Activated naive CD4-positive, alpha-beta T cell treated with anti-CD3 and anti-CD28 coated beads, Interleukin-2, amount 50 U/mL, for 16 hours (primary cell): ENCODE measurements around the gene XRCC1.
"Not testable (repeated sequence)": the region's sequence is repeated elsewhere in the genome, so short reads cannot be mapped to it uniquely, and the experiment has no call there.

Experiments
- DNase-seq: peaks from one replicate; pipeline ENCODE4 v3.0.0-alpha.2; 2020

Gene XRCC1

DNA sequence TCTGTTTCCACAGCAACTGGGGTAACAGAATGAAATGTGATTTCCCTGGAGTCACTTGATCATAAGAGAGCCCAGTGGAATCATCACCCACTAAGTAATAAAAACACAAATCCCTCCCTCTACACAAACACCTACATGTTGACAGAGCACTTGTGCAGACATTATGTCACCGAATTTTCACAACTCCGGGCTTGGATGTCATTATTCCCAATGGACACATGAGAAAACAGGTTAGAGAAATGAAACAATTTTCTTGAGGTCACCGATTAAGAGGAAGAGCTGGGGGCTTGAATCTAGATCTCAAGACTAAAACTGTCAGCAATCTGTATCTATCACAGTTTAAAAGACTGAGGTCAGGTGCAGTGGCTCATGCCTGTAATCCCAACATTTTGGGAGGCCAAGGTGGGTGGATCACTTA, 3.1 kb downstream of the XRCC1 start:
- DNase-seq: no peak

DNA sequence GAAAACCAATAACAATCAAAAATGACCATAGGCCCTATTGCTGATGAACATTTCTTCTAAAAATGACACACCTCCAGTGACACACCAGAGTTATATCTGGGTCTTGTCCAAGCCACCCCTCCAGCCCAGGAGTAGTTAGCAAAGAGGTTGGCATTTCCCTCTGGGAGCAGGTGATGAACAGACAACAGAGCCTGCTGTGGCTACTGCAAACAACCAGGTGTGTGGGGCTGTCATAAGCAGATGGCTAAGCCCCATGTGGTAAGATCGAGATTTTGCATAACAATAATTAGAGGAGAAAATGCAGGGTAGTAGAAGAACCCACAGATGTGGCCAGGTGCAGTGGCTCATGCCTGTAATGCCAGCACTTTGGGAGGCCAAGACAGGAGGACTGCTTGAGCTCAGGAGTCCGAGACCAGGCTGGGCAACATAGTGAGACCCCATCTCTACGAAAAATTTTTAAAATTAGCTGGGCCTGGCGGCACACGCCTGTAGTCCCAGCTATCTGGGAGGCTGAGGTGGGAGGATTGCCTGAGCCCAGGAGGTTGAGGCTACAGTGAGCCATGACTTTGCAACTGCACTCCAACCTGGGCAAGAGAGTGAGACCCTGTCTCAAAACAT, 5.0 kb downstream of the XRCC1 start:
- DNase-seq: no peak

DNA sequence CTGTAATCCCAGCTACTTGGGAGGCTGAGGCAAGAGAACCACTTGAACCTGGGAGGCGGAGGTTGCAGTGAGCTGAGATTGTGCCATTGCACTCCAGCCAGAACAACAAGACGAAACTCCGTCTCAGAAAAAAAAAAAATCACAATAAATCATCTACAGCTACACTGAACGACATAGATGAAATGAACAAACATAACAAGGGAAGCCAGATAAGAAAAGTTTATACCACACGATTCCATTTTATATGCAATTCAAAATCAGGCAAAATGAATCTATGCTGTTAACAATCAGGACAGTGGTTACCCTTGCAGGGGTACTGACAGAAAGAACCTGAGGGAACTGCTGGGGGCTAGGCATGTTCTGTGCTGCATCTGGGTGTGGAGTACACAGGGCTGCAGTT, 5.7 kb downstream of the XRCC1 start:
- no peak for DNase-seq

DNA sequence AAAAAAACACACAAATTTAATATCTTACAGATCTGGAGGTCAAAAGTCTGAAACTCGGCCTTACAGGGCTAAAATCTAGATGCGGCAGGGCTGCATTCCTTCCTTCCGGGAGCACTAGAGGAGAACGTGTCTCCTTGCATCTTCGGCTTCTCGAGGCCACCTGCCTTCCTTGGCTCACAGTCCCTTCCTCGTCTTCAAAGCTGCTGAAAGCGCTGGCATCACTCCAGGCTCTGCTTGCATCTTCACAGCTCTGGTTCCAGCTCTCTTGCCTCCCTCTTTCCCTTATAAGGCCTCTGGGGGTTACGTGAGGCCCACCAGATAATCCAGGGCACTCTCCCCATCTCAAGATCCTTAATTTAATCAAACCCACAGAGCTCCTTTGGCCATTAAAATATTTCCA, 10.5 kb downstream of the XRCC1 start:
- no peak for DNase-seq

DNA sequence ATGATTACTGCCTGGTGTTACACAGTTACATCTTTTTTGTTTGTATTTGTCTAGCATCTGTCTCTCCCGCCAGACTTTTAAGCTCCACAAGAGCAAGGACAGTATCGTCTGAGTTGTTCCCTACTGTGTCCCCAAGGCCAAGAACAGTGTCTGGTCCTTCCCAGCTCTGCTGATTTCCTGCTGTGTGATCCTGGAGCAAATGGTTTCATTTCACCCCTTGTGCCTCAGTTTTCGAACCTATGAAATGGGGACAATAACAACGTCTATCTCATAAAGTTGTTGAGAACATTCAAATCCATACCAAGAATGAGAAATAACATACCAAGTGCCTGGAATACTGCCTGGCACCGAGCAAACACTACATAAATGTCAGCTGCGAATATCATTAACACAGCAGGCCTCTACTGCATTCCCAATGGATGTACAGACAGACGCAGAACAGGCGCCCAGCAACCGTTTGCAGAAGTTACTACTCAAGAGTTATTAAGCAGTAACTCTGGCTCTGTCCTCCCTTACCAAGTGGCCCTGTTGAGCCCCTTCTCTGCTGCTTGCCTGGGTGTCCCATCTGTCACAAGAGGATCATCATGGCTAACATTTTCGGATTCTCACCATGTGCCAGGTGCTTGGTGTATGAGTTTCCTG, 11.4 kb downstream of the XRCC1 start:
- no peak for DNase-seq

DNA sequence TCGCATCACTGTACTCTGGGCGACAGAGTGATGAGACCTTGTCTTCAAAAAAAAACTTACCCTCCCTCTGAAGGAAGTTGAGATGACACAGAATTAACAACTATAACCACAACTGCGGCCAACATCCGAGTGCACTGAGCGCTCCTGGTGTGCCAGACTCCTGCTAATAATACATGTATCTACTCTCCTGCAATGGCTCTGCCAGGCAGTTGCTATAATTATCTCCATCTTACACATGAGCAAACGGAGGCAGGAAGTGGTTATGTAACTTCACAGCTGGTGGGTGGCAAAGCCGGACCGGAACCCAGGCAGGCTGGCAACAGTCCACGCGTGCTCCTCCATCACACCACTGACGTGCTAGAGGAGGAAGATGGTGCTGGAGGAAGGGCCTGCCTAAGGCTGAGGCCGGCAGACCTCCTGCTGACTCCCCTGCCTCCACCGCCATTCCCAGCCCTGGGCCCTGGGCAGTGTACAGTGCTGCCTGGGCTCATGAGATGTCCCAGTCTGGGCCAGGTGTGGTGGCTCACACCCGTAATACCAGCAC, 12.6 kb downstream of the XRCC1 start:
- DNase-seq: peak; percentile 57

DNA sequence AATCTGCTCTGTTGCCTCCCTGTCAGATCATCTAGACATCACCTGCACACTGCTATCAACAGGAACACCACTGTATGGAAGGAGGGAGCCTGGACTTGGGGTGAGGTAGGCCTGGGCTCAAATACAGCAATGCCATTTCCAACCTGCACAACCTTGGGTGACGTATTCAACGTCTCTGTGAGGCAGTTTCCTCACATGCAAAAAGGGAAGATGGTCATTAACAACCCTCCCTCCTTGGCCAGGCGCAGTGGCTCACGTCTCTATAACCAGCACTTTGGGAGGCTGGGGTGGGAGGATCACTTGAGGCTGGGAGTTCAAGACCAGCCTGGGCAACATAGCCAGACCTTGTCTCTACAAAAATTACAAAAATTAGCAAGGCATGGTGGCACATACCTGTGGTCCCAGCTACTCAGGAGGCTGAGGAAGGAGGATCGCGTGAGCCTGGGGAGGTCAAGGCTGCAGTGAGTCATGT, 13.1 kb downstream of the XRCC1 start:
- no peak for DNase-seq

DNA sequence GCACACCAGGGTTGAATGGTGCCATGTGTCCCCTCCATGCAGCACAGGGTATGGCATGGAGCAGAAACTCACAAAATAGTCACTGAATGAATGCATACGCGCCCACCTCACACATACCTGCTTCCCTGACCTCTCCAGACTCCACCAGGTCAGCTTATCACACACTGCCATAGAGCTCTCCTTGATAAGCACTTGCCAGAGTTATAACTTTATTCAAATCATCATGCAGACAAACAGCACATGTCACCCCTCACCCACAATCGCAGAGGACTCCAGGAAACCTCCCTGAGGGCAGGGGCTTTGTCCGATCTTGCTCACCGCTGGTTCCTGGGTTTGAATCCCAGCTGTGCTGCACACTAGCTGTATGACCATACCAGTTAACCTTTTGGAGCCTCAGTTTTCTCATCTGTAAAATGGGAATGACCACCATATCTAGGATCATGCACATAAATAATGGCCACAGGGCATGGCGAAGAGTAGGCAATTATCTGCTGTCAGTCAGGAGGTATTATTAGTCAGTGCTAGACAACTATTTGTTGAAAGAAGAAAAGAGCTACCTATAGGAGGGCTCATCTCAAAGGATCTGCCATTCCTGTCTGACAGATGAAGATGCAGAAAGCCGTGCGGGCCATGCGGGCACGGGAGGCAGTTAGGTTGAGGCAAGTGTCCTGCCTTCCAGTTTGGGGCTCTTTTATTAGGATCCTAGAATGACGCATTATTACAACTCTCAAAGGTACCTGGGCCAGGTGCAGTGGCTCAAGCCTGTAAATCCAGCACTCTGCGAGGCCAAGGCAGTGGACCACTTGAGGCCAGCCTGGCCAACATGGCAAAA, 14.0 kb downstream of the XRCC1 start:
- no peak for DNase-seq

DNA sequence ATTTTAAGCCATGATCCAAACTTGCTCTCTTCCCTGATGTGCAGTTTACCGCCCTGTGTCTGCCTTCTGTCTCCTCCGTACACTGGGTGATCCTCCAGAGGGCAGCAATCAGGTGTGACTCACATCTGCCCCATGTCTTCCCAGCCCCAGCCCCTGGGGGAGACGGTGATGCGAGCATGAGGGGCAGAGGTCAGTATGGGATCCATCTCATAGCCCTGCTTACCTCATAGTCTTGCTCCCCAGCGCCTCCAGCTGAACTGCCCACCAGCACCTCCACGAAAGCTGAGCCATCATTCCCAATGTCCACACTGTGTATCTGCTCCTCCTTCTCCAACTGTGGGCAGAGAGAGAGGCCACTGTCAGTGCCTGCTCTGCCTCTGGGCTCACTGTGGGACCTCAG, 14.6 kb downstream of the XRCC1 start:
- DNase-seq: peak; percentile 19

DNA sequence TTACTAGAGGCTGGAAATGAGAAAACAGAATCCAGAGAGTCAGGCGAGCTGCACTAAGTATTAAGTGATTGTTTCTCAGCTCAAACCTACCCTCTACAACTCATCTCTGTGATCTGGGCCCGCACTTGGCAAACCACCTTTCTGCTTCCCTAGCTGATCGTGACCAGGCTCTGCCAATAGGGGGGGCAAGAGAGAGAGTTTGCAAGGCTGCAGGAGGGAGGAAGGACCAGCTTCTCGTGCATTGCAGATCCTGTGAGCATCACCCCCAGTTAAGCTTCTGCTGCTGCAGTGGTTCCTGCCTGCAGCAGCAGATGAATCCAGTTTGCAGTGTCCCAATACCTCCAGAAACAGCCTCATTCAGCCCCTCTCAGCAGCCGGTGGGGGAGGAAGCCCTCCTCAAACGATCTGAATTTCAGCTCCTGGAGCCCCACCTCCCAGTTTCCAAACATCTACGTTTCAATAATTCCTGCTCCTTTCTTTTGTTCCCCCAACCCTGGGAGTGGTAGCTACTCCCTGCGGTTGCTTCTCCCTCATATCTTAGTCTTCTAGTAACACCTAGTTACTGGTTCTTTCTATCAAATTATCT, 20.0 kb downstream of the XRCC1 start:
- DNase-seq: peak; percentile 81

DNA sequence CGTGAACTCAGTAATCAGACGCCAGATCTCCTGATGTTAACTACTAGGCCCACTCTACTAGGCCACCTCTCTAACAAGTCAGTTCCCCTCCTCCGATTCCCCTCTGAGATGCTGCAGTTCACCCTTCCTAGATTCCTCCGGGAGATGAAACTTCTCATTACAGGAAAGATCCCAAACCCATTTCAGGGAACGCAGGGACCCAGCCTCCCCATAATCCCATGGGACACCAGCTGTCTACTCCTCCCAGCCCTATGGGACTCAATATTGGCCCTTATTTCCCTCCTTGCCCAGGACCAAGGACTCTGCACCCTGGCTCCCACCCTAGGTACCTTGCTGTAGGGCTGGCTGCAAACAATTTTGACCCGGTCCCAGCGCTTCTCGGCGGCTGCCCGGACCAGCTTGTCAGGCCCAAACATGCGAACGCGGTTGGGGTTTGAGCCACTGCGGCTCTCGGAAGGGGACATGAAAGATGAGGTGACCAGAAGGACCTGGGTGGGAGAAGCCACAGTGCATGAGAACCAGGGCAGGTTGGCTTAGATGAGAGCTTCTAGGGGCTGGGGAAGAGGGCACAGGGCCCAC, 20.9 kb downstream of the XRCC1 start:
- no peak for DNase-seq

DNA sequence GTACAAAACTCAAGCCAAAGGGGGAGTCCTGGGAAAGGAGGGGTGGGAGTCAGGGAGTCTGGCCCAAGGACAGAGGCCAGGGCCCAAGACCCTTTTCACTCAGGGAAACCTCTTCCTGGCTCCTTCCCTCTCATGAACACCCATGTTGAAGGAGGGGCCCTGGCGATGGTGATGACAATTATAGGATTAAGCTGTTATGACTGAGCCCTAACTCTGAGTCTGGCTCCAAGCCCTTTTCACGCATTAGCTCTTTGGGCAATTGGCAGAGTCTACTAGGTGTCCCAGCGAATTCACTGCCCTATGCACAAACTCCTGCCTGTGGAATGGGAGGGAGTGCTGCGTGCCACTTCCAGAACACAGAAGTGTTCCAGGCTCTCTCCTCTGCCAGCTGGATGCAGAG, 21.7 kb downstream of the XRCC1 start:
- DNase-seq: no peak

DNA sequence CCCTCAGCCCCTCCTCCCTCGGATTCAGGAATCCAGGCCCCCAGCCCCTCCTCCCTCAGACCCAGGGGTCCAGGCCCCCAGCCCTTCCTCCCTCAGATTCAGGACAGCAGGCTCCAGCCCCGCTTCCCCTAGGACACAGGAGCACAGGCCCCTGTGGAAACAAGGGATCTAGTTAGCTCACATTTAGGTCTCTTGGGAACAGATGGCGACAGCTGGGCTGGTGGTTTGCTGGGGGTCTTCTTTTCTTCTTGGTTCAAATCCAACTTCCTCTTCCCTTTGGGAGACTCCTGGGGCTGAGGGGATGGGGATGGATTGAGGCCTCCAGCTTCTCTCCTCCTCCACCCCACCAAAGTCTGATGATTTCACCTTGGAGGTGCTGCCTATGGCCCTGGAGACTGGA, 22.7 kb downstream of the XRCC1 start:
- DNase-seq: no peak

DNA sequence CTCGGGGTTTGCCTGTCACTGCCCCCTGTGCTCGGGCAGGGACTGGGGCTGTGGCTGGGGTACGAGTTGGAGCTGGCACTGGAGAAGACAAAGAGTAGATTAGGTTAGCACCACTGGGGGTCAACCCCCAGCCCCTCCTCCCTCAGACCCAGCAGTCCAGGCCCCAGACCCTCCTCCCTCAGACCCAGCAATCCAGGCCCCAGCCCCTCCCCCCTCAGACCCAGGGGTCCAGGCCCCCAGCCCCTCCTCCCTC, 23.2 kb downstream of the XRCC1 start:
- no peak for DNase-seq

DNA sequence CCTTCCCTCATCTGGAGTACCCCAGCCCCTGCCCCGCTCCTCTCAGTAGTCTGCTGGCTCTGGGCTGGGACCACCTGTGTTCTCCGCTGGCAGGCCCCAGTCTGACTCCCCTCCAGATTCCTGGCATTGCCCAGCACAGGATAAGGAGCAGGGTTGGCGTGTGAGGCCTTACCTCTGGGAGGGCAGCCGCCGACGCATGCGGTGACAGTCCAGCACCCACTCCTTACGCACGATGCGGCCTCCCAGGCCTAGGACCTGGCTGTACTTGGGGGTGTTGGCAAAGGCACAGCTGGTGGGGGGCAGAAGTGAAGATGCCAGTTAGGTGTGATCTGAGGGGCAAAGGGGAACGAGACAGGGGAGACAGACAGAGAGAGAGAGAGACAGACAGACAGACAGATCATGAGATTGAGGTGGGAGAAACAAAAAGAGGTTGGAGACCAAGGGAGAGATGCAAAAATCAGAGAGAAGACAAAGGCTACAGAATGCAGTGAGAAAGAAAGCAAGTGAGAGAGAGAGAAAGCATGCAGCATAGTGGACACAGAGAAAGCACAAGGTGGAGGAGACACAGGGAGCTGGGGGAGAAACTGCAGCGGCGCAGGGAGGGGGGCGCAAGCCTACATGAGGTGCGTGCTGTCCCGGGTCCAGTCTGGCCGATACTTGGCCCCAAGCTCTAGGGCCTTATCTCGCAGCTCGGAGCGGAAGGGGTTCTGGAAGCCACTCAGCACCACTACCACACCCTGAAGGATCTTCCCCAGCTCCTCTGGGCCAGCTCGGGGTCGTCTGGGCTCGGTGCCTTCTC, 23.7 kb downstream of the XRCC1 start:
- no peak for DNase-seq

DNA sequence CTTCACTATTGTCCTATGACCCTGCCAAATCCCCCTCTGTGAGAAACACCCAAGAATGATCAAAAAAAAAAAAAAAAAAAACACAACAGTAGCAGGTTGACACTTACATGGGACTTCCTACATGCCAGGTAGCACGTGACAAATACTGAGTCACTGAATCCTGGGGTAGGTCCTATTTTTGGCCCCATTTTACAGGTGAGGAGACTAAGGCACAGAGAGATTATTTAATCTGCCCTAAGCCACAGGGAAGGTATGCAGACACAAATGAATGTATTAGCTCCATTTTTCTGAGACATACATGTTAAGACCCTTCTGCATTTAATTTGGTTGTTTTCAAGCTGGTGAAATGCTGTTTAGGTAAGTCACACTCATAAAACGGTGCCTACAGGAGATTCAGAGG, 26.6 kb downstream of the XRCC1 start:
- no peak for DNase-seq

DNA sequence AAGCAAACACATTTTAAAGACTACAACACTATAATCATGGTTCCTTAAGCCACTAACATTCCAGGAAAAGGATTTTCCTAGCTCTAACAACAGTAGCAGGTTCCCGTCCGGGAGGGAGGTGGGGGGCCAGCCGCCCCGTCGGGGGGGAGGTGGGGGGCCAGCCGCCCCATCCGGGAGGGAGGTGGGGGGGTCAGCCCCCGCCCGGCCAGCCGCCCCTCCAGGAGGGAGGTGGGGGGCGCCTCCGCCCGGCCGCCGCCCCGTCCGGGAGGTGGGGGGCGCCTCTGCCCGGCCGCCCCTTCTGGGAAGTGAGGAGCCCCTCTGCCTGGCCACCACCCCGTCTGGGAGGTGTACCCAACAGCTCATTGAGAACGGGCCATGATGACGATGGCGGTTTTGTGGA, 27.4 kb downstream of the XRCC1 start:
- DNase-seq: not testable (repeated sequence)

DNA sequence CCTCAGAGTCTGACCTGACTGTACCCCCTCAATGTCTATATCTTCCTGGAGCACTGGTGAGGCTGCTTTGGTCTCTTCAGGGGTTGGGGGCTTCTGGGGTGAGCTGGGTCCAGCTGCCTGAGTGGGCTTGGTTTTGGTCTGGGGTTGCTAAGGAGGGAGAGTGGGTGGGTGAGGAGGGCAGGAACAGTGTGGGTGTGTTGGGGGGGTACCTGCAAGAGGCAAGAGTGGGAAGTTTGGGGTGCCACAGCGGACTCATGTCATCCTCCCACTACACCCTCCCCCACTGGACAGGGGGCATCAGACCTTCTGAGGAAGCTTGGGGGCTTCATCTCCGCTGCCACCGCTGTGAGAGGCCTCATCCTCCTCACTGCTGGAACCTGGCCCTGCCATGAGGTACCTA, 28.7 kb downstream of the XRCC1 start:
- DNase-seq: no peak

DNA sequence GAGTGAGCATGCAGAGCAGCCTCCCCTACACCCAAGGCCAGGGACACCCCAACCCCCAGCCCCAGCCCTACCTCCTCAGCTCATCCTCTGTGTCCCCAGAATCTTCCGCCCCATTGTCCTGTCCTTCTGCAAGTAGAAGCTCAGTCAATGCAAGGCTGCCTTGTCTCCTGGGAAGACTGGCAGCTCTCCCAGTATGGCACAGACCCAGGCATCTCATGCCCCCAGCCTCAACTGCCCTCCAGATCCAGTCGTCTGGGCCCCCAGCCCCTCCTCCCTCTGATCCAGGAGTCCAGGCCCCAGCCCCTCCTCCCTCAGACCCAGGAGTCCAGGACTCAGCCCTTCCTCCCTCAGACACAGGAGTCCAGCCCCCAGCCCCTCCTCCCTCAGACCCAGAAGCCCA, 29.3 kb downstream of the XRCC1 start:
- DNase-seq: no peak

DNA sequence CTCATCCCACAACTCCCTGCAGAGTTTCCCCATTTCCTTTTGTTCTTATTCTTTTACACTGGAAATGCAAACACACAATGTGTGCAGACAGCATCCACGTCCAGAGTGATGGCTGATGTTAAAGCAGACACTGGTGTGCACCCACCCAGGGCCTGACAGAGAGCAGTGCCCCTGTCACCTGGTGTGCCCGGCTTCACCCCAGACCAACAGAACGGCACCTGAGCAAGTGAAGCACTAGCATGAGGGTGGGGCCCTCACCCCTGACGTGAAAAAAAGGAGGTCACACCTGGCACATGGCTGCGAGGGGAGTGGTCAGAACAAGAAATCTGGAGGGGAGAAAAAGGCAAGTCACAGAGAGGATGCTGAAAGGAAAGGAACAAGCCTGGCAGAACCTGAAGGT, 30.1 kb downstream of the XRCC1 start:
- DNase-seq: no peak

DNA sequence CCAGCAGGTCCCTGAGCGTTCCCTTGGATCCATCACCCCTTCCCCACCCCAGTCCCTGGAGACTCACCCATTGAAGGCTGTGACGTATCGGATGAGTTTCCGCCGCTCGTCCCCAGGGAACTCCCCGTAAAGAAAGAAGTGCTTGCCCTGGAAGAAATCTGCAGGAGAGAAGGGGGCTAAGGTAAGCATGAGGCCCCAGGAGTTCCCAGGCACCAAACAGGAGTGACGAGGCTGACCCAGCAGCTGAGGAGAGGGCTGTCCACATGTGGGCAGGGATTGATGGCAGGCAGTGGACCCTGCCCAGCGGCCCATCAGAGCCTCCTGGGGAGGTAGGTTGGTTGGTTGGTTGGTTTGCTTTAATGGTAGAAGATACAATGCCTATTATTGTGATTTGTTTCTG, 31.2 kb downstream of the XRCC1 start:
- DNase-seq: no peak

DNA sequence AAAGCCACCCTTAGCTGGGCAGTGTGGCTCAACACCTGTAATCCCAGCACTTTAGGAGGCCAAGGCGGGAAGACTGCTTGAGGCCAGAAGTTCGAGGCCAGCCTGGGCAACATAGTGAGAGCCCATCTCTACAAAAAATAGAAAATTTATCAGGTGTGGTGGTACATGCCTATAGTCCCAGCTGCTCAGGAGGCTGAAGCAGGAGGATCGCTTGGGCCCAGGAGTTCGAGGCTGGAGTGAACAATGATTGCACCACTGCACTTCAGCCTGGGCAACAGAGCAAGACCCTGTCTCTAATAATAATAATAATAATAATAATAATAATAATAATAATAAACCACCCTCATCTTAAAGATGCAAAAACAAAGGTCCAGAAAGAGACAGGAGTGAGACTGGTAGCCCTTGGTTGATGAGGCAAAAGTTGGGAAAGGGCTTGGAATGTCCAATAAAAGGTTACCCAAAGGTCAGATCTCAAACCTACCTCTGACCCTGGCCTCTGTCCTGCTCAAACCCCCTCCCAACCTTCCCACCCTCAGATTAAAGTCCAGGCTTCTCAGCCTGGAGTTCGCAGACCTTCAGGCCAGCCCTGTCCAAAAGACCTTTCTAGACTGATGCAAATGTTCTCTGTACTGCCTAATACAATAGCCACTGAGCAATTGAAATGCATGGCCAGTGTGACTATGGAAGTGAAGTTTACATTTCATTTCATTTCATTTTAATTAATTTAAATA, 33.2 kb downstream of the XRCC1 start:
- DNase-seq: no peak
